ENCODE results near the gene CIAO3.

CIAO3 gene

DNA sequence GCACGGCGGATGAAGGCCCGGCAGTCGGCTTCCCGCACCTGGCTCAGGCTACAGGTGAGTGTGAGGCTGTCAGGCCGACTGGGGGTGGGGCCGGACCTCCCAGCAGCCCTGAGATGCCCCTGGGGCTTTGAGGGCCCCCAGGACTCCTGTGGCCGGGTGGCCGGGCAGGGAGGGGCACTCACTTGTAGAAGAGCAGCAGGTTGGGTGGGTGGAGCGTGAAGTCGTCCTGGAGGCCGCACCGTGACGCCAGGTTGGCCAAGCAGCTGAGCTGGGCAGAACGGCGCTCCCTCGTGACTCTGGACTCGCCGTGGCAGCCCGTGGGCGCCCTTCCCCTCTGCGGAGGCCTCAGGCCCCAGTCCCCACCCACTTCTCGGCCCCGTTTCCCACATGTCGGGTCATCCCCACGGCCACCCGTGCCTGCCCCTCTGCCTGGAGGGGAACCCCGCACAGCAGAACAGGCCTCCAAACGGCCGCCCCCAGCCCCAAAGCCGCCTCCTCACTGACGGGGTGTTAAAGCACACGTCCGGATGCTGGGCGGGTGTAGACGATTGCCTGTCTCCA, 34.5 kb upstream of the CIAO3 start:
- no peak for DNase-seq (ENCODE audit: low spot score)

- DNase-seq (ENCODE audit: low spot score): no peak
These were observed 33.5 kb upstream of the CIAO3 start for GRCh38 chr16:774086-775001.

DNA sequence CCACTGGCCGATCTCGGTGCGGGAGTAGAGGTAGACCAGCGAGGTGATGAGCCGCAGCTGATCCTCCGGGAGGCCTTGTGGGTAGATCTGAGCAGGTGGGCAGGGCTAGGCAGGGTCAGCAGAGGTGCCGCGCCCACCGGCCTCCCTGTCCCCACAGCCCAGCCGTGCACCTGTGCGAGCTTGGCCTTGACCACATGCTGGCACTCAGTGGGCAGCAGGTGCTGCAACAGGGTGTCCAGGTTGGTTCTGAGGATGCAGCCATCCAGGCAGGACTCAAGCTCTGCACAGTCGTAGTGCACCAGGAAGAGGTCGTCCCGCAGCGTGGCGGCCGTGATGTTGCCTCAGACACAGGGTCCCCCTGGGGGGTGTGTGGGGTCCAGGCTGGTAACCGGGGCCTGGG, 32.2 kb upstream of the CIAO3 start:
- DNase-seq (ENCODE audit: low spot score): no peak

DNA sequence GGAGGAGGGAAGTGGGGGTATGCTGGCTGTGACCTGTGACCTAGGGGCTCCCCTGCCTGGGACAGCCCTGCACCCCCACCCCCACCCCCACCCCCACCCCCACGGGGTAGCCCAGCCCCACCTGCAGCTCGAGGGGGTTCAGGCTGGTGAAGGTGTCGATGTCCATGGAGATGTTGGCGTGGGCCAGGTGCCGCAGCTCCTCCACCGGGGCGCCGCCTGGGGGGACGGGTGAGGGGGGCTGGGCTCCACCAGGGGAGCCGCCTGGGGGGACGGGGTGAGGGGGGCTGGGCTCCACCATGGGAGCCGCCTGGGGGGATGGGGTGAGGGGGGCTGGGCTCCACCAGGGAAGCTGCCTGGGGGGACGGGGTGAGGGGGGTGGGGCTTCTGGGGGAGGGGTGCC, 29.6 kb upstream of the CIAO3 start:
- no peak for DNase-seq (ENCODE audit: low spot score)

GRCh38 chr16:769934-770333, 29.1 kb upstream of the CIAO3 start:
- DNase-seq (ENCODE audit: low spot score): no peak

DNA sequence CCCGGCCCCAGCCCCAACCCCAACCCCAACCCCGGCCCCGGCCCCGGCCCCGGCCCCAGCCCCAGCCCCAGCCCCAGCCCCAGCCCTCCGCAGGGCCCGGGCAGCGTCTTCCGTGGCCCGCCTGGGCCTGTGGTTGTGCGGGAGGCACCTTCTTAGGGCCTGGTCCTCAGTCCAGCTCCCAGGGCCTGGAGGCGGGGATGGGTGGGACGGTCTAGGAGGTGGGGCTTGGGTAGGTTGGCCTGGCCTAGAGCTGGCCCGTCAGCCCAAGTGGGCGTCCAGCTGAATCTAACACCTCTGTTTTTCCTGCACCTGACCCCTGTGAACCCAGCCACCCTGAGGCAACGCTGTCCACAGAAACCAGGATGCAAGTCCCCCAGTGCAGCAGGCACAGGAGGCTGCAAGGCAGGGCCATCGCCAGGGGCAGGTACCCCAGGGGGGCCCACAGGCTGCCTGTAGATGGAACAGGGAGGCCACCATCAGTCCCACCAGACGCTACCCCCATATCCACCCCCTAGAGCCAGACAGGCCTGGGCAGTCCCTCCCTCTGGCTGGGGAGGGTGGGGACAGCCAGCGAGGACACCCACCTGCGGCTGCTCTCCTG, 28.5 kb upstream of the CIAO3 start:
- DNase-seq (ENCODE audit: low spot score): no peak

DNA sequence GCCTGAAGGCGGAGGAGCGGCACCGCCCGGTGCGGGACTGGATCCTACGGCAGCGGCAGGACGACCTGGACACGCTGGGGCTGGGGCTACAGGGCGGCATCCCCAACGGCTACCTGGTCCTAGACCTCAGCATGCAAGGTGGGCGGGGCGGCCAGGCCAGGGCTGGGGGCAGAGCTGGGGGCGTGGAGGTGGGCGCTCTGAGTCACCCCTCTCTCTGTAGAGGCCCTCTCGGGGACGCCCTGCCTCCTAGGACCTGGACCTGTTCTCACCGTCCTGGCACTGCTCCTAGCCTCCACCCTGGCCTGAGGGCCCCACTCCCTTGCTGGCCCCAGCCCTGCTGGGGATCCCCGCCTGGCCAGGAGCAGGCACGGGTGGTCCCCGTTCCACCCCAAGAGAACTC, 27.6 kb upstream of the CIAO3 start:
- no peak for DNase-seq (ENCODE audit: low spot score)

GRCh38 chr16:767743-768235, 27.0 kb upstream of the CIAO3 start:
- no peak for DNase-seq (ENCODE audit: low spot score)

DNA sequence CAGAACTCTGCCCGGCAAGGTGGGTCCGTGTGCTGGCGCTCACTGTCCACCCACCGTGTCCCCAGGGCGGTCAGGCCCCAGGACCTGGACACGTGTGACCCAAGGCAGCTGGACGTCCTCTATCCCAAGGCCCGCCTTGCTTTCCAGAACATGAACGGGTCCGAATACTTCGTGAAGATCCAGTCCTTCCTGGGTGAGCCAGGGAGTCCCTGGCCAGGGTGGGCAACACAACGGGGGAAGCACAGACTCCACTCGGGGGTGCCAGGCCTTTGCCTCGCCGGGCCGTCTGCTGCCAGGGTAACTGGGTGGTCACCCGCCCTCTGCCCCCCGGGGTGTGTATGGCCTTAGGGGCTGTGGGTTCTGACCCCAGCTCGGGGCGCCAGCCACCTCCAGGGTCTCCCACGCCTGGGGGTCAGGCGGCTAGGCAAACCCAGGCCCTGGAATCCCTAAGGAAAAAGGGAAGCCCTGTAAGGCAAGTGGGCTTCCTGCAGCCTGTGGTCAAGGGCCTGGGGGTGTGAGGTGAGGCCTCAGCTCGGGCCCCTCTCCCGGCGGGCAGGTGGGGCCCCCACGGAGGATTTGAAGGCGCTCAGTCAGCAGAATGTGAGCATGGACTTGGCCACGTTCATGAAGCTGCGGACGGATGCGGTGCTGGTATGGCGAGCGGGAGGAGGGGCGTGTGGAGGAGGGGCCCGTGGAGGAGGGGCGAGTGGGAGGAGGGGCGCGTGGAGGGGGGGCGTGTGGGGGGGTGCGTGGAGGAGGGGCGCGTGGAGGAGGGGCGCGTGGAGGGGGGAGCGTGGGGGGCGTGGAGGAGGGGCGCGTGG, 26.2 kb upstream of the CIAO3 start:
- no peak for DNase-seq (ENCODE audit: low spot score)

GRCh38 chr16:766008-766819, 25.4 kb upstream of the CIAO3 start:
- DNase-seq (ENCODE audit: low spot score): no peak

- no peak for DNase-seq (ENCODE audit: low spot score)
These were observed 24.7 kb upstream of the CIAO3 start for GRCh38 chr16:765488-765865.

- DNase-seq (ENCODE audit: low spot score): no peak
These were observed 24.2 kb upstream of the CIAO3 start for GRCh38 chr16:764848-765487.

- DNase-seq (ENCODE audit: low spot score): no peak
These were observed 23.5 kb upstream of the CIAO3 start for GRCh38 chr16:764184-764750.

- DNase-seq (ENCODE audit: low spot score): no peak
These were observed 22.8 kb upstream of the CIAO3 start for GRCh38 chr16:763369-764183.

DNA sequence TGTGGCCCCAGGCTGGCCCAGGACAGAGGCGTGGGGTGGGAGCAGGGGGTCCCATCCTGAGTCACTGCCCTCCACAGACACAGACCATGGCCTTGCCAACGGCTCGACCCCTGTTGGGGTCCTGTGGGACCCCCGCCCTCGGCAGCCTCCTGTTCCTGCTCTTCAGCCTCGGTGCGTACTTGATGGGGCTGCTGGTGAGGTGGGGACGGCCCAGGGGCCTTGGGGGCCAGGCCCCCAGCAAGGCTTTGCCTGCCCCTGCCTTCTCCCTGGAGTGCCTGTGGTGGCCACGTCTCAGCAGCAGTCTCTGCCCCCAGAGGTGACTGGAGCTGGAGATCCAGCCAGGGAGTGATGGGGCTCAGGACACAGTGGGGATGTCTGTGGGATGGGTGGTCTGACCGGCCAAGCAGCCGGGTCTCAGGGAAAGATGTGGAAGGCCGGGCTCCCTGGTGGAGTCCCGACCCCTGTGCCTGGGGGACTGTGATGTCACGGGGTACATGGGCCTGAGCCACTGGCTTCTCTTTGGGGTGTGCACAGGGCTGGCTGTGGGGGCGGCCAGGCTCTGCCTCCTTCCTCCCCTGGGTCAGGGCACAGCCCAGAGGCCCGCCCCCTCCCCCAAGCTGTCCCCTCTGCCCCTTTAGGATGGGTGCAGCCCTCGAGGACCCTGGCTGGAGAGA, 21.9 kb upstream of the CIAO3 start:
- DNase-seq (ENCODE audit: low spot score): no peak

DNA sequence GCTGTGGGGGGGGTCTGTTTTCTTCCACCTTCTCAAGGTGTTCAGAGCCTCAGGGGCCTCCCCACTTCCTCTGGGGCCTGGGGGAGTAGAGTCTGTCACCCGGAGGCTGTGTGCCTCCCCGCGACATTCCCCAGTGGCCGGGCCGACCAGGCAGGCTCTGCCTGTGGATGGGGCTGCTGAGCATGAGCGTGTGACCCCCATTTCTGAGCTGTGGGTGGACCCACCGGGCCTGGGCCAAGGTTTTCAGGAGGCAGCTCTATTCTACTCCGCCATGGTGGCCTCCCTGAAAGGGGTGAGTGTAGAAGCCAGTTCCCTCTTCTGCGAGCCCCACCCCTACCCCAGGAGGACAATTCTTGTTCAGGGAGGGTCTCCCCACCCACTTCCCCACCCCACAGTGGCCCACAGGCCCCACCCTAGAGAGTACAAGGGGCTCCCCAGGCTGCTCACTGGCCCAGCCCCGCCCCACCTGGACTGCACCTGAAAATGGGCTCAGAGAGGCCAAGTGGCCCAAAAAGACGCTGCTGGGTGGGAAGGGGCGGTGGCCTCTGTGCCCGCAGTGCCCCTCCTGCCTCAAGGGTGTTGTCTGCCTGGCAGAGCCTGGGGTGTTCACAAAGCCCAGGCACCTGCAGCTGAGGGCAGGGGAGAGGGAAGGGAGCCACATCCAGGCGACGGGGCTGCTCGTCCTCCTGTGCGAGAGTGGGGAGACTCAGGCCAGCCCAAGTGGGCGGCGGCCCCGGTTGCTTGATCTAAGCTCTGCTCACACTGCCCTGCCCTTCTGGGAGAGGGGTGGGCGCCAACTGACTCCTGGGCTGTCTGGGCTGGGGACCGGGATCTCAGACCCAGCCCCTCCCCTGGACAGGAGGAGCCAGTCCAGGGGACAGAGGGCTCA, 21.1 kb upstream of the CIAO3 start:
- DNase-seq (ENCODE audit: low spot score): no peak

- no peak for DNase-seq (ENCODE audit: low spot score)
These were observed 19.9 kb upstream of the CIAO3 start, which contains the start of gene MSLN for GRCh38 chr16:760545-761343. Gene MSLN, plus strand, starts transcription at chr16:760734. Its CDS starts 1,947 bp downstream, at chr16:762681.
